ENCODE measurements around the gene S100A1. TPM values are rescaled to one million over a fixed set of nuclear protein-coding genes. Genes with fewer than 3 reads are reported as not detected.
A peak's percentile ranks its signal among the peaks of the same experiment; 100 is the strongest.

Gene S100A1
- total RNA-seq, 1 donor from 2014 or later = not detected

DNA sequence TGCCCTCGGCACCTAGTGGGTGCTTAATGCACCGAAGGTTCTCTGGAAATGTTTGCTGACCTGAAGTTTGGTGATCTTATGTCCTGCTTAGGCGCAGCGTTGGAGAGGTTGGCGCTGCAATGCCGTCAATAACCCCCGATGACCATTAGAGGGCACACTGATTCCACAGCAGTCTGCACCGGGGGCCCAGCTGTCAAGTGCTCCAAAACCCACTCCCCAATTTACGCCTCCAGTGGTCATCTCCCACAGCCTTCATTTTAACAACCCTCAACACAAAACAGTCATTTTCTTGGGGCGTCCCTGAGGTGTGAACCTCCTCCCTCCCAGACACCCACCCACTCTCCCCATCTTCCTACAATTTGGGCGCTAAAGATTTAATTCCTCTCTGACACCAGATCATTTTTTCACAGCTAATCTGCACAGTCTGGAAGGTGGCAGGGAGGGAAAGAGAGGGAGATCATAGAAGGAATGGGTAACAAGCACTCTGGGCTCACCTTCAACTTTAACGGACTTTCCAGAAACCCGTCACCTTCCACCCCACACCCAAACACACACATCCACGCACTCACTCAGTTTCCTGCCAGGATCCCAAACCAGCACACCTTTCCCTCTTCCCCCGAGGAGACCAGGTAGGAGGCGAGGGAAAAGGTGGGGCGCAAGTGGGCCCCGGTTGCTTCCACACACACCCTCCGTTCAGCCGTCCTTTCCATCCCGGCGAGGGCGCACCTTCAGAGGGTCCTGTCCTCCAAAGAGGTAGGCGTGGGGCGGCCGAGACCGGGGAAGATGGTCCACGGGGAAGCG is 49.7 kb downstream of the S100A1 start:
- FAIRE-seq (no peak), DNase-seq (ENCODE audit: low read depth) (peak; percentile 41)
- no peaks in the 10 kb centered on the region for H3K36me3 ChIP-seq (ENCODE audit: control insufficient read depth, insufficient read depth, low read length)
- H3K4me3 ChIP-seq (ENCODE audit: low read depth, low read length) = peak overlapping the region; percentile 19
- peaks cover 27% of the 10 kb centered on the region for H3K27me3 ChIP-seq (ENCODE audit: control insufficient read depth, insufficient read depth, low read length)
- TF ChIP-seq, protein P1, sequence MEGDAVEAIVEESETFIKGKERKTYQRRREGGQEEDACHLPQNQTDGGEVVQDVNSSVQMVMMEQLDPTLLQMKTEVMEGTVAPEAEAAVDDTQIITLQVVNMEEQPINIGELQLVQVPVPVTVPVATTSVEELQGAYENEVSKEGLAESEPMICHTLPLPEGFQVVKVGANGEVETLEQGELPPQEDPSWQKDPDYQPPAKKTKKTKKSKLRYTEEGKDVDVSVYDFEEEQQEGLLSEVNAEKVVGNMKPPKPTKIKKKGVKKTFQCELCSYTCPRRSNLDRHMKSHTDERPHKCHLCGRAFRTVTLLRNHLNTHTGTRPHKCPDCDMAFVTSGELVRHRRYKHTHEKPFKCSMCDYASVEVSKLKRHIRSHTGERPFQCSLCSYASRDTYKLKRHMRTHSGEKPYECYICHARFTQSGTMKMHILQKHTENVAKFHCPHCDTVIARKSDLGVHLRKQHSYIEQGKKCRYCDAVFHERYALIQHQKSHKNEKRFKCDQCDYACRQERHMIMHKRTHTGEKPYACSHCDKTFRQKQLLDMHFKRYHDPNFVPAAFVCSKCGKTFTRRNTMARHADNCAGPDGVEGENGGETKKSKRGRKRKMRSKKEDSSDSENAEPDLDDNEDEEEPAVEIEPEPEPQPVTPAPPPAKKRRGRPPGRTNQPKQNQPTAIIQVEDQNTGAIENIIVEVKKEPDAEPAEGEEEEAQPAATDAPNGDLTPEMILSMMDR (IDR thresholded peaks at IDR 0.05; ENCODE audit: insufficient read depth, low read length, severe bottlenecking) = peak; percentile 93

- Histone ChIP-seq H3K27me3 (ENCODE audit: control insufficient read depth, insufficient read depth, low read length) (peaks cover 27% of the 10 kb centered on the region), H3K36me3 (ENCODE audit: control insufficient read depth, insufficient read depth, low read length) (no peaks in the 10 kb centered on the region), H3K4me3 (ENCODE audit: low read depth, low read length) (peak within 1 kb of the TSS; percentile 19)
- DNase-seq (ENCODE audit: low read depth) (no peak), FAIRE-seq (no peak)
- TF ChIP-seq, protein P1 (IDR thresholded peaks at IDR 0.05; ENCODE audit: insufficient read depth, low read length, severe bottlenecking) = no peak
Measured at GRCh38 chr1:153678519-153679336, 50.5 kb downstream of the S100A1 start, which contains the start of gene NPR1. Gene NPR1, plus strand, starts transcription at chr1:153678688. Its CDS starts 421 bp downstream, at chr1:153679109.

- FAIRE-seq = no peak
- peak overlapping the region; percentile 19 for H3K4me3 ChIP-seq (ENCODE audit: low read depth, low read length)
- TF ChIP-seq, protein P1 (IDR thresholded peaks at IDR 0.05; ENCODE audit: insufficient read depth, low read length, severe bottlenecking) = no peak
- peaks cover 27% of the 10 kb centered on the region for H3K27me3 ChIP-seq (ENCODE audit: control insufficient read depth, insufficient read depth, low read length)
- DNase-seq (ENCODE audit: low read depth) = no peak
- H3K36me3 ChIP-seq (ENCODE audit: control insufficient read depth, insufficient read depth, low read length) = no peaks in the 10 kb centered on the region
Measured at GRCh38 chr1:153679337-153680119, 51.3 kb downstream of the S100A1 start.

DNA sequence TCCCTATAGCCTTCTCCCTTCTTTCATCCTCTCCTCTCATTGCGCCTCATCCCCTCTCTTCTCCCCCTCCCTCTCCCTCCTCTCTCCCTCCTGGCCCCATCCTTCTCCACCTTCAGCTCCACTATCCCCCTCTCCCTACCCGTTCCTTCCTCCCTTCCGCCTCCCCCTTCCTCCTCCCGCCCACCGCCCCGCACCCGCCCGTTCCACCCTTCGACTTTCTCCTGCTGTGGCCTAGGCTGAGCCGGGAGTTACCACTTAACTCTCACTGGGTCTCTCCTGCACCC is 51.8 kb downstream of the S100A1 start:
- Histone ChIP-seq H3K36me3 (ENCODE audit: control insufficient read depth, insufficient read depth, low read length) (no peaks in the 10 kb centered on the region), H3K4me3 (ENCODE audit: low read depth, low read length) (no peak overlapping the region), H3K27me3 (ENCODE audit: control insufficient read depth, insufficient read depth, low read length) (peaks cover 27% of the 10 kb centered on the region)
- DNase-seq (ENCODE audit: low read depth) (no peak), FAIRE-seq (no peak)
- TF ChIP-seq, protein P1 (IDR thresholded peaks at IDR 0.05; ENCODE audit: insufficient read depth, low read length, severe bottlenecking) = no peak

Other genes with a start within 250 kb of the S100A1 start
- gene S100A8, start 237.4 kb upstream of the S100A1 start, total RNA-seq = 50.0 and 551 TPM in 2 replicates
- not detected in 2 replicates for gene S100A7A, start 211.9 kb upstream of the S100A1 start, total RNA-seq
- 0.38 TPM in 1 of 2 replicates, not detected in the other for gene S100A7, start 167.8 kb upstream of the S100A1 start, total RNA-seq
- 2,948 and 3,820 TPM in 2 replicates for gene S100A6, start 92.4 kb upstream of the S100A1 start, total RNA-seq
- gene S100A5, start 87.5 kb upstream of the S100A1 start, total RNA-seq = not detected in 2 replicates
- 10.8 and 16.8 TPM in 2 replicates for gene S100A4, start 82.6 kb upstream of the S100A1 start, total RNA-seq
- gene S100A3, start 79.2 kb upstream of the S100A1 start, total RNA-seq = 2.3 and 26.6 TPM in 2 replicates
- 804 and 1,251 TPM in 2 replicates for gene S100A2, start 62.6 kb upstream of the S100A1 start, total RNA-seq
- gene S100A16, start 15.3 kb upstream of the S100A1 start, total RNA-seq = 886 and 1,542 TPM in 2 replicates
- 1,221 and 1,339 TPM in 2 replicates for gene S100A14, start 12.1 kb upstream of the S100A1 start, total RNA-seq
- 44.5 and 69.8 TPM in 2 replicates for gene S100A13, start 929 bp upstream of the S100A1 start, total RNA-seq
- 51.9 and 61.2 TPM in 2 replicates for gene CHTOP, start 5.6 kb downstream of the S100A1 start, total RNA-seq
- 59.5 and 61.4 TPM in 2 replicates for gene SNAPIN, start 30.3 kb downstream of the S100A1 start, total RNA-seq
- gene ILF2, start 42.6 kb downstream of the S100A1 start, total RNA-seq = 78.9 and 114 TPM in 2 replicates
- gene NPR1, start 50.3 kb downstream of the S100A1 start, total RNA-seq = under 0.01 TPM in 1 of 2 replicates, not detected in the other
- gene INTS3, start 99.6 kb downstream of the S100A1 start, total RNA-seq = 12.6 and 12.7 TPM in 2 replicates
- 4.1 and 7.4 TPM in 2 replicates for gene SLC27A3, start 147.0 kb downstream of the S100A1 start, total RNA-seq